Coronary artery (tissue), 2 donors: ENCODE measurements around the gene EPHB2.

Experiments
- DNase-seq: peaks from one replicate; pipeline ENCODE4 v3.0.0-alpha.2; 2017; ENCODE audit warnings: low spot score
- H3K27ac ChIP-seq, 2 donors: fragments of 200-600 bp; sonication (generic); one replicate each; pipeline ENCODE4 v1.5.1; 2016 to 2019
- H3K4me3 ChIP-seq: fragments of 200-600 bp; sonication (generic); 2 replicates; pipeline ENCODE4 v1.5.1; 2016; ENCODE audit warnings: mild to moderate bottlenecking, moderate library complexity
- TF ChIP-seq, protein P1 (sequence below): fragments of 200-600 bp; sonication (generic); IDR thresholded peaks from one replicate; pipeline ENCODE4 v1.5.1; 2019; ENCODE audit warnings: antibody characterized with exemption

The EPHB2 gene

GRCh38 chr1:22677931-22678896, 32.4 kb upstream of the EPHB2 start:
- TF ChIP-seq, protein P1, sequence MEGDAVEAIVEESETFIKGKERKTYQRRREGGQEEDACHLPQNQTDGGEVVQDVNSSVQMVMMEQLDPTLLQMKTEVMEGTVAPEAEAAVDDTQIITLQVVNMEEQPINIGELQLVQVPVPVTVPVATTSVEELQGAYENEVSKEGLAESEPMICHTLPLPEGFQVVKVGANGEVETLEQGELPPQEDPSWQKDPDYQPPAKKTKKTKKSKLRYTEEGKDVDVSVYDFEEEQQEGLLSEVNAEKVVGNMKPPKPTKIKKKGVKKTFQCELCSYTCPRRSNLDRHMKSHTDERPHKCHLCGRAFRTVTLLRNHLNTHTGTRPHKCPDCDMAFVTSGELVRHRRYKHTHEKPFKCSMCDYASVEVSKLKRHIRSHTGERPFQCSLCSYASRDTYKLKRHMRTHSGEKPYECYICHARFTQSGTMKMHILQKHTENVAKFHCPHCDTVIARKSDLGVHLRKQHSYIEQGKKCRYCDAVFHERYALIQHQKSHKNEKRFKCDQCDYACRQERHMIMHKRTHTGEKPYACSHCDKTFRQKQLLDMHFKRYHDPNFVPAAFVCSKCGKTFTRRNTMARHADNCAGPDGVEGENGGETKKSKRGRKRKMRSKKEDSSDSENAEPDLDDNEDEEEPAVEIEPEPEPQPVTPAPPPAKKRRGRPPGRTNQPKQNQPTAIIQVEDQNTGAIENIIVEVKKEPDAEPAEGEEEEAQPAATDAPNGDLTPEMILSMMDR, result no peak
- DNase-seq, result no peak
- Histone ChIP-seq H3K27ac (no peak overlapping the region), H3K4me3 (no peak overlapping the region)

GRCh38 chr1:22680726-22681125, 29.9 kb upstream of the EPHB2 start:
- TF ChIP-seq, protein P1, result no peak
- H3K4me3 ChIP-seq, result no peak overlapping the region
- H3K27ac ChIP-seq, result no peak overlapping the region
- DNase-seq, result no peak

DNA sequence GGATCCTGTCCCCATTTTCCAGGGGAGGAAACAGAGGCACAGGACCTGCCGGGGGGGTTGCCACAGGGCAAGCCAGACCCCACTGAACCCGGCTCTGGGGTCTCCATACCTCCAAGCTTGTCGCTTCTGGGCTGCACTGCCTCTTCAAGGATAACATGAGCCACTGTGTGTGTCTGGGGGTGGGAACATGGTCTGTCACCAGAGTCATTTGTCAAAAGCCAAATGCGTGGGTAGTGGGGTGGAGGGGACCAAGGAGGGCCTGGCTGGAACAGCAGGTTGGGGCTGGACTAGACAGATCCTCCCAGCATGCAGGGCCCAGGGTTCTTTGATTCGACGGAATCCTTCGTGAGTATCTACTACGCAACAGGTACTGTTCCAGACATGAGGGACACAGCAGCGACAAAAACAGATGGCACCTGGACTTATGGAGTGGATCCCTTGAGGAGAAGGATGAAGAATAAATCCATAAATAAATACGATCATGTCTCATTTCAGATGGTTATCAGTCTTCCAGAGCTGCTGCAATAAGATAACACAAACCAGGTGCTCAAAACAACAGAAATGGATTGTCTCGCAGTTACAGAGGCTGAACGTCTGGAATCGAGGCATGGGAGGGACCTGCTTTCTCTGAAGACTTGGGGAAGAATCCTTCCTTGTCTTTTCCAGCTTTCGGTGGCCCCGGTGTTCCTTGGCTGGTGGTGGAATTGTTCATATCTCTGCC, 28.9 kb upstream of the EPHB2 start:
- TF ChIP-seq, protein P1, result no peak
- H3K4me3 ChIP-seq, result no peak overlapping the region
- DNase-seq, result no peak
- no peak overlapping the region for H3K27ac ChIP-seq

DNA sequence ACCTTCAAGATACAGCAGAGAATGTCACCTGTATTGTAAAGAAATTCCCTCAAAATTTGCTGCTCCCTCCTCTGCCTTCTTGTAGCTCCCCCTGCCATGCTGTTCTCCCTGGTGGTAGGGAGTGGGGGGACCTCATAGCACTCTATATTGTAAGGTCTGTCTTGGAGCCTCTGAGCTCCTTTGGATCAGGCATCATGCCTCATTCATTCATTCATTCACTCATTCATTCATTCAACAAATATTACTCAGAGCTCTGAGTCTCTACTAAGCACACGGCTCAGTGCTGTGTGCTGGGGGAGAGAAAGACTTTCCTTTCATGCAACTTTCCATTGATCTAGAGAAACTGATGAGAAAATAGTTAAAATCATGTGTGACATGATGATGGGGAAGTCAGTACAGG, 27.1 kb upstream of the EPHB2 start:
- no peak for DNase-seq
- H3K27ac ChIP-seq, result no peak overlapping the region
- H3K4me3 ChIP-seq, result no peak overlapping the region
- TF ChIP-seq, protein P1, result no peak

DNA sequence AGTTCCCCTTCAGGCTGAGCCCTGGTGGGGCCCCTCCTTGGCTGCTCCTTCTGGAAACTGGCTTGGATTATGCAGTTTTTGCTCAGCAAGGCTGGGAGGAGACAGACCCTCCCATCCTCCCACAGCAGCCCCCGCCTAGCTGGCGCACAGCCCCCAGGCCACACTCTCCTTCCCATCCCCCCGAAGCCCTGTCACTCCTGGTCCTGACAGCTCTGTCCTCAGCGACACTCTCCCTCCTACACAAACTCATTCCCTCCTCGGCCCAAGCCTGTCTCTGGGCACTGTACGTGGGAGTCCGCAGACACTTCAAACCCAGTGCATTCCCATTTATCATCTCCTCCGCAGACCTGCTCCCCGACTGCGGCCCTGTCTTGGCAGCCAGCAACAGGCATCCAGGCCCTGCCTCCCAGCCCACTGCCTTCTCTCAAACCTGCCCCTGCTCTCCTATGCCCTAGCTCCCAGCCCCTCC, 25.0 kb upstream of the EPHB2 start:
- no peak for DNase-seq
- no peak overlapping the region for H3K4me3 ChIP-seq
- no peak overlapping the region for H3K27ac ChIP-seq
- TF ChIP-seq, protein P1, result no peak

DNA sequence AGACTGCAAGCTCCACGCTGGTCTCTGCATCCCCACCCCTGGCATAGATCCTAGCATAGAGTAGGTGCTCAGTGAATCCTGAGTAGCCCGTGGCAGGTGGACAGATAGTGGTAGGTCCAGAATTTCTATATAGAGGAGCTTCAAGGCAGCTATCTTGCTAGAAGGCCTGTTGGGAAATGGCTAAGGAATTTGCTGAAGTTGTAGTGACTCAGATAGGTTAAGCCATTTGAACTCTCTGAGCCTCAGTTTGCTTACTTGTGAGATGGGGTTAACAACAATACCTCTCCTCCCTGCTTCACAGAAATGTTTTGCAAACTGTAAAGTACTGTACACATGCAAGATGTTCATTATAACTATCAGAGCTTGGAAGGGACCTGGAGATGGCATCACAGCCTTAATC, 23.4 kb upstream of the EPHB2 start:
- no peak for DNase-seq
- TF ChIP-seq, protein P1, result no peak
- no peak overlapping the region for H3K4me3 ChIP-seq
- no peak overlapping the region for H3K27ac ChIP-seq
